Astrocyte (in vitro differentiated cells and primary cell): ENCODE results near the gene DNAH6.

Source experiments
- CTCF ChIP-seq: IDR thresholded peaks from 2 replicates; pipeline ENCODE4 v1.5.1; 2011; ENCODE audit warnings: low read depth, mild to moderate bottlenecking, inconsistent platforms, low read length, moderate library complexity; ENCODE audit not compliant: insufficient read depth
- EZH2 ChIP-seq: IDR thresholded peaks from 2 replicates; pipeline ENCODE4 v1.6.1; 2012; ENCODE audit warnings: mild to moderate bottlenecking, low read length, inconsistent platforms; ENCODE audit not compliant: insufficient read depth

DNA sequence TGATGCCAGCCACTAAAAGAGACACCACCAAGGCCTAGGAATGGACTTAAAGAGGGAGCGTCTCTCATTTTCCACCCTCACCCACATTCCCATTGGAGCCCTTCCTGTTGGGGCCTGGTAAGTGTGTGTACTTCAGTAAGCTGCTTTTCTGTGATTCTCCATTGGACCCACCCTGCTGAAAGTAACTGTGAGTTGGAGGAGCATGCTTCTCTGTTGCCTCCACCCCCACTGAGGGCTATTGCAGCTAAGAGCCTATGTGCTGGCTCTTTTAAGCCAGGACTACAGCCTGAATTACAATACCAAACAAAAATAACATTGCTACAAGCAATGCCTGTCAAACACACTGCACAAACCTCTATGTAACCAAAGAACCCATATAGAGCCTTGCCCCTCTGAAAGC is 283.5 kb downstream of the DNAH6 start:
- no peak for TF ChIP-seq CTCF
- TF ChIP-seq EZH2 = no peak
